HG03354 (cell line): ENCODE measurements around the gene IRX3.

Experiments used
- ATAC-seq: cut with Tn5 transposase; IDR thresholded peaks from one replicate; pipeline ENCODE4 v1.9.1; 2021; ENCODE audit warnings: mild to moderate bottlenecking; ENCODE audit not compliant: unreplicated experiment, poor library complexity, severe bottlenecking

IRX3 gene

DNA sequence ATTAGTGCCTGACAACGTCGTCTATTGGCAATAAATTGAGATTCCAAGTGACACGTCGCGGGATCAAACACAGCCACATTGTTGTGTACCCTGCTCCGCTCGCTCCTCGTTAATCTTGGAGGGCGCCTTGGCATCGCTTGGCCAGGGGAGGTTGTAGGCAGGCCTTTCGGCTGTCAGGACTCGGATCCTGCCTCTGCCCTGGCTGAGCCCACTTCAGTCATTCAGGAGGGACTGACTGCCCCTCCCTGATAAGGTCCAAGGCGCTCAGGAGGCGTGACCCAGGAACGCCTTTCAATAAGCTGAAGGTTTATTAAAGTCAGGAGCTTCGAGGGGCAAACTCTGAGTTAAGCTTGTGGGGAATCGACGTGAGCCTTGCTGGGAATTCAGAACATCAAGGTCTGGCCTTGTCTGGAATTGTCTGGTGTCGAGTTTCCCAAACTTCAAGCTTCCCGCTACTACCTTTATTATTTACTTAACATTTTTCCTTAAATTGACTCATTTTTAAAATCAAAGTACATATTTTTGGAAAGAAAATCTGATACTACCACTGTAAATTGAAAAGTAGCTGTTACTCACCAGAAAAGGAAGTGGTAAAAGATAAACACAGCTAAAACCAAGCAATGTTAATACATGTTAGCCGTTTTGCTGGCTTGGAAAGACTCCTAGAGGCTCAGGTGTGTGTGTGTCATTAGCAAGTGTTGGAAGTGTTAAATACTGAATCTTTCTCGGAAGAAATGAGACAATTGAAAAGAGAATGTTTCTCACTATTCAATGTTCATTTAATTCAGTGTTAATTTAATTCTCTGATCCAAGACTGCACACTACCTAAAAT, 5.3 kb upstream of the IRX3 start:
- no peak for ATAC-seq

DNA sequence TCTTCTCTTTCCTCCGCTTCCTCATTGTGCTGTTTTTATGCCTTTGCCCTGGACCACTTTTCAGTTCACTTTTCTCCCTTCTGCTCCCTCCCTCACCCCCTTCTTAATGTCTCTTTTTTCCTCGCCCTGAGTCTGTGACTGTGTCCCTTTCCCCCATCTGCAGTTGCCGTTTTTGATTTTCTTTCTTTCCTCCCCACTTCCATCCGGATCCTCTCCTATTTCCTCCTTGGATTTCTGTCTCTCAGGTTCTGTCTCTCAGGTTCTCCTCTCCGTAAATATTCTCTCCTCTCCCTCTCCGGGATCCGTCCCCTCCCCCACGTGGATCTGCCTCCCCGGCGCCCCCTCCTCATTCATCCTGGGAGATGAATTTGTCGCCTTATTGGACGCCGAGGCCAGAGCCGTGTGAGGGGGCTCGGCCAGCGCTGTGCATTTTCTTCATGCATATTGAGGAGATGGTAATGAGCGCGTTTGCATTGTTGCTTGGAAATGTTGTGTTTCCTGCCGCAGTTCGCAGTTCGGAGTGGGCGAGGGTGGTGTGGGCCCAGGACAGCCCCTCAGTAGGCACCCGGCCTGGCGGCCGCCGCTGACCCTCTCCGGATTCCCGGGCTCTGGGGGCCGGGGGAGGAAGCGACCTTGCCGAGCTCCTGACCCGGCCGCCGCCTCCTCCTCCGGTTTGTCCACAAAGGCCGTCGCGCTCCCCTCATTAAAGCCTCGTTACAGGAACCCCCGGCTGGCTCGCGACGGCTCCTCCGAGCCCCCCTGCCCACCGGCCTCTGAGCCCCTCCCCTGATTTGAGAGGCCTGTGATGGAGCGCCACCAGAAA, 4.5 kb upstream of the IRX3 start:
- ATAC-seq: no peak

DNA sequence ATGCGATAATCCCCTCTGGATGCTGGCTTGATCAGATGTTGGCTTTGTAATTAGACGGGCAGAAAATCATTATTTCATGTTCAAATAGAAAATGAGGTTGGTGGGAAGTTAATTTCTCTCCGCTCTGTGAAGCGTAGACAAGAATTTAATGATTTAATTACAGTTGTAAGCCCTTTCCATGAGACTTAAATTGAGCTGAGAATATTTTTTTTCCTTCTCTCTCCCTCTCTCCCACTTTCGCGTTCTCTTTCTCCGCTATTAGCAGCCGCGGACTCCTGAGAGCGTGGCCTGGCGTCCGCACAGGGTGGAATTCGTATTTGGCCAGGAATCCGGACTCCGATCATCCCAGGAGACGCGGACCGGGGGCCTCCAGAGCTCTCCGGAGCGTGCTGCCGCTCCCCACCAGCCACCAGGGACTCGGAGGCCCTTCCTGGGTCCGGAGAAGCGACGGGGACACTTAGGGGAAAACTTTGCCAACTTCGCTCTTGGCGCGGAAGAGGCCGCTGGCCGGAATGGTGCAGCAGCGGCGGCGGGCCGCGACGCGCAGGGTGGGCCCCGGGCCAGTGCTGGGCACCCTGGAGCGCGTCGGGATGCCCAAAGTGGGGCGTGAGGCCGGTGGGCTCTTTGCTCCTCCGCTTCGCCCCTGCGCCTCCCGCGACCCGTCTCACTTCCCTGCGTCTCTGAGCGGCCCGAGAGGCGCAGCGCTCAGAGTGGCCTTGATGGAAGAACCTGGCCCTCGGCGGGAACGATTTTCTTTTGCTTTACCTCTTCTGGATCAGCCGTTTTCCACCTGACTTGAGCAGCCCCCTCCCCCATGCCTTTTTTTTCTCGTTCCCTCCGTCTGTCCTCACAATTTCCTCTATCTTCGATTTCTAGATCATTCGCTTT, 3.6 kb upstream of the IRX3 start:
- ATAC-seq: no peak

DNA sequence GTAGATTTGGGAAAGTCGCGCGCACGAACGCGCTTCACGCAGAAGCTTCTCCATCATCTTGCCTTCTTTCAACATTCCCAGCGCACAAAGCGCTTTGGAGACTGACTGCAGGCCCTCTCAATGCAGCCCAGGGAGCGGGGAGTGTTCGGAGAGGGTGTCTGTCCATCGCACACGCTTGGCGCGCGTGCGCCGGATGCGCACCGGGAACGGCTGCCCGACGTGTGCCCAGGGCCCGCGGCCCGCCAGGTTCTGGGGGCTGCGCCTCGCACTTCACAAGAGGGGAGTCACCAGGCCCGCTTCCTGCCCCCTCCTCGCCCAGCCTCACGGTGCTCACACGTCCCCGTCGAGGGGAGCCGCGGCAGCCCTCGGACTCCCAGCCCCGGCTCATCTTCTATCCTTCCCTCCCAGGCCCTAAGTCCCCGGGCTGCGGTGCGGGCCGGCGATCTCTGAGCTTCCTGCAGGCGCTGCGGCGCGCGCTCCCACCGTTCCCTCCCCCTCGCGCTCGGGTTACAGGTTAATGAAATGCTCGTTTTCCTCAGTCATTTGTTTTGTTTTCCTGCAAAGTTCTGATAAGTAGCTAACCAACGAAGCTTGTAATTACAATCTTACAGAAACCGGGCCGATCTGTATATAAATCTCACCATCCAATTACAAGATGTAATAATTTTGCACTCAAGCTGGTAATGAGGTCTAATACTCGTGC, 2.8 kb upstream of the IRX3 start:
- ATAC-seq: no peak

DNA sequence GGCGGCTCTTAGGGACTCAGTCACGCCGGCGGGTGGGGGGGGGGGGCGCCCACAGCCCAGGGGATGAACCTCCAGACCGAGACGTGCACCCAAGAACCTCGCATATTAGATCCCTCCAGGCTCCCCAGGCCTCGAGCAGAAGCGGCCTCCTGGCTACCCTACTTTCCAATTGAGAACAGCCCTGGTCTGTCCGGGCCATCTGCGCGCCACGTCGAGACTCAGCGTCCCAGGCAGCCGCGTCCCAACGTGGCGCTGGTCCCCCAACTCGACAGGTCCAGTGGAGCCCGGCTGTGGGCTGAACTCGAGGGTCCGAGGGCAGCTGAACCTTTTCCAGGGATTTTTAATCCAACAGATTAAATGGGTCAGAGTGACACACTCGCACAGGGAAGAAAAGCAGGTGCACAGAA, 2.3 kb upstream of the IRX3 start:
- ATAC-seq: no peak

DNA sequence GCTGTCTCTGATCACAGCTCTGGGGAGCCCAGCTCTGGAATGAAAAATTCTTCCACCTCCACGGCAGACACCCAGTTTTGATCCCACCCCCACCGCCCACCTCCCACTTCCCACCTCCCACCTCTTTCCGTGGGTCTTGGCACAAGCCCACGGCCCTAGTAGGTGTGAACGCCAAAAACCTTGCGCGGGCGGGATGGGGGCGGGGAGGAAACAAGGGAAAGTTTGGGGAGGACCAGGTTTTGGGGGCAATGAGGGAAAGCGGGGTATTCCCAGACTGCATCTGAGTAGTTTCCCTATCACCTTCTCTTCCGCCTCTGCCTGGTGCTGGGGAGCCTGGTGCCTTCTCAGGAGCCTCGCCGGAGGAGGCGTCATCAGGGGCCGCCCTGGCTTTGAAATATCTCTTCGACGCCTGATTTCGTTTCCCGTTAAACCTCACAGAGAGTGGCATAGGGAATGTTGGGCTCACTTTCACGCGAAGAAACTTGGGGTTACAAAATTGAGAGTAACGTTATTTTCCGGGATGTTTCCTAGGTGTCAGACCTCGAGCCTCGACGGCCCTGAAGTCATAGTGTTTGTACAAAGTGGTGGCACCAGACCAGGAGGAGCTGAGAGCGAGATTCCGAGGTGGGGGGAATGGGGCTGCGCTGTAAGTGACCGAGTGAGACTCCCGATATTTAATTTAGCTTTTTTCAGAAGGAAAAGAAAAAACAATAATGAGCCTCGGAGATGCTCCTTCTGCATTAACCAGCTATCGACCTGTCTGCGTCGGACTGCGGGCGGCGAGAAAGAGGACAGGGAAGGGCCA, 1.6 kb upstream of the IRX3 start:
- no peak for ATAC-seq

DNA sequence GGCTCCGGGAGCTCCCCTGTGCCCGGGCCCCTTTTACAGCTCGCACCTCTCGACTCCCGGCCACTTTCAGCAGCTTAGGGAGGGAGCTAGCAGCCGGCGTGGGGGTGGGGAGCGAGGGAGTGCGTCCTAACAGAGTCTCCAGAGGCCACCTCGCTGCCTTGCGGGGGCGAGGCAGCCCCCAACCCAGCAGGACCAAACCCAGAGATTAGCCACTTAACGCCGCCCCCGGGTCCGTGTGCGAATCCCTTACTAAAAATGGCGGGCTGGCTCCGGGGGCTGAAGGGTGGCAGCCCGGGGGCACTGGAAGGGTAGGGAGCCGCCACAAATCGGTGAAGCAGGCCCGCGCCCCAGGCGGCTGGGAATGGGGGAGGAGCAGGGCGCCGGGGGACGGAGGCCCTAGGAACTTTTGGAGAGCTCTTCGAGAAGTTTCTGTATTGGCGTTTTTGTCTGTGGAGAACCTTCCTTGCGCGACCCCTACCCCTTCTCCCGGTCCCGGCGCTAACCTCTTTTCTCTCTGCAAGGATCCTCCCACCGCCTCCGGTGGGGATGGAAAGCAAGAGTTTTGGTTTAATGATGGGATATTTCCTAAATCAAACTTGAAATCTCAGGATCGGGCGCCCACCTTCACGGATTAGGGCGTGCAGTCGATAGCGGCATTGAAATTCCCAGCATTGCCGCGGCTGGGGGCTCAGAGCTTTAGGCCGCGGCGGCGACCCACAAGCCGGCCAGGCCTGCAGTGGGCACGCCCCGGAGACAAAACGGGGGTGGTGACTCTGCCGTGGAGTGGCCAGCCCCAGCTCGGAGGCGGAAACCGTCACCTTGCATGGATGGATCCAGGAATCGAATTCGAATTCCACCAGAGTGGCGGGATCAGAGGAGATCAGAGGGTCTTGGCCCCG, 793 bp upstream of the IRX3 start:
- no peak for ATAC-seq

DNA sequence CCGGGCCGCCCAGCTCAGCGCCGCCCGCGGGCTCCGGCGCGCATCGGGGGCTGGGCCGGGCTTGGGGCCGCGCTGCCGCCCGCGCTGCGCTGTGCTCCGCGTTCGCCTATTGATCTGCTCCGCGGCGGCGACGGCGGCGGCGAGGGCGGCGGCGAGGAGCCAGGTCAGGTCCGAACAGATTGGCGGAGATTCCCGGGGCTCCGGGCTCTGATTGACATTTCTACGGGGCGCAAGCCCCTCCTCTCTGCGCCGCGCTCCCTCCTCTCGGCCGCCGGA, 559 bp downstream of the IRX3 start:
- no peak for ATAC-seq

DNA sequence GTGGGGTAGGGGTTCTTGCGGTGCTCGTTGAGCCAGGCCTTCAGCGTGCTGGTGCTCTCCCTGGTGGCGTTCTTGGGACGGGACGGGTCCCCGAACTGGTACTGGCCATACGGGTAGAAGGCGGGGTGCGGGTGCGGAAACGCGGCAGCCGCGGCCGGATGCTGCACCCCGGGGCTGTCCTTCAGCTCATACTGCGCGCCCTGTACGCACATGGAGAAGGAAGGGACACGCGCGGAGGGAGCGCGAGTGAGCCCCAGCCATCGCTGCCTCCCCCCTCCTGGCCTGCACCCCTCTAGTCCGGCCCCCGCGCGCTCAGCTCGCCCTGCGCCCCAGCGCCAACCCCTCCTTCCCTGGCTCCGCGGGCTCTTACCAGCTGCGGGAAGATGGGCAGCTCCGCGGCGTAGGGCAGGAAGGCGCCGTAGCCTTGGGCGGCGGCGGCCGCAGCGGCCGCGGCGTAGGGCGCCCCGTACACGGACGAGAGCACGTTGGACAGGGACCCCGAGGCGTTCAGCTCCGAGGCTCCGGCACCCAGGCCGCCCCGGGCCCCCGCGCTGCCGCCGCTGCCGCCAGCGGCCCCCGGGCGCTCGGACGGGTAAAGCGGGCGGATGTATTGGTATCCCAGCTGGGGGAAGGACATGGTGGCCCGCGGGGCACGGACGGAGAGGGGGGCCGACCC, 1.0 kb downstream of the IRX3 start:
- ATAC-seq: no peak

DNA sequence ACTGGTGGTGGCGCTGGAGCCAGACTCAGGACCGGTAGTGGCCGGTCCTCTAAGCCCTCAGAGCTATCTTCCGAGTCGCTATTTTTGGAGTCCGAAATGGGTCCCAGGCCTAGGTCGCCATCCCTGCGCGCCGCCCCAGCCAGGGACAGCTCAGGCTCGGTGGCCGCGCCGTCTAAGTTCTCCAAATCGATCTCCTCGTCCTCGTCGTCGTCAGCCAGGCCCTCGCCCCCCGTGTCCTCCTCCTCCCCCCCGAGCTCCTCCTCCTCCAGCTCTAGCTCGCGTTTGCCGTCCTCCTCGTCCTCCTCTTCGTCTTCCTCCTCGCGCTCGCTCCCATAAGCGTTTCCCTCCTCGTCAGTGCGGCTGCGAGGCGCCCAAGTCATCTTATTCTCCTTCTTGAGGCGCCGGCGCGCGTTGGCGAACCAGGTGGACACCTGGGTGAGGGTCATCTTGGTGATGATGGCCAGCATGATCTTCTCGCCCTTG, 1.6 kb downstream of the IRX3 start:
- ATAC-seq: no peak

DNA sequence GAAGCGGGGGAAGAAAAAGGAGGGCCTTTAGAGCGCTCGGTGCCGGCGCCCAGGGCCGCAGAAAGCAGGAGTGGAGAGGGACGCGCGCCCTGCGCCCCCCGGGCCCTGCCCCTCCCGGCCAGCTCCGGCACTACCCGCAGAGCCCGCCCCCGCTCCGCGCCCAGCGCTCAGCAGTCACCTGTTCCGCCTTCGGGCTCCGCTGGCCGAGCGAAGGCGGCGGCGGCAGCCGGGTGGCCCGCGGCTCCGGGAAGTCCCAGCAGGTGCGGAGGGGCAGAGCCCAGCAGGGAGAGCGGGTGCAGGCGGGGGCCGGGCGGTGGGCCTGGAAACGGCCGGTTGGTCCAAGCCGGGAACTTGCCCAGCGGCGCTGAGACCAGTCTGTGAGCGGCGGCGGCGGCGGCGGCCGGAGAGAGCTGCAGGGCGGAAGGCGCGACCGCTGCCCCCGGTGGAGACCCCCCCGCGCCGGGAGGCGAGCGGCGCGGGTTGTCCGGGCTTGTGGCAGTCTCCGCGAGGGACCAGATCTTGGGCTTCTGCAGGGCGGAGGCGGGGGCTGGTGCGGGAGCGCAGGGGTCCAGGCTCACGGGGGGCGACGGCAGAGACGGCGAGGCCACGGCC, 2.2 kb downstream of the IRX3 start:
- ATAC-seq: no peak

DNA sequence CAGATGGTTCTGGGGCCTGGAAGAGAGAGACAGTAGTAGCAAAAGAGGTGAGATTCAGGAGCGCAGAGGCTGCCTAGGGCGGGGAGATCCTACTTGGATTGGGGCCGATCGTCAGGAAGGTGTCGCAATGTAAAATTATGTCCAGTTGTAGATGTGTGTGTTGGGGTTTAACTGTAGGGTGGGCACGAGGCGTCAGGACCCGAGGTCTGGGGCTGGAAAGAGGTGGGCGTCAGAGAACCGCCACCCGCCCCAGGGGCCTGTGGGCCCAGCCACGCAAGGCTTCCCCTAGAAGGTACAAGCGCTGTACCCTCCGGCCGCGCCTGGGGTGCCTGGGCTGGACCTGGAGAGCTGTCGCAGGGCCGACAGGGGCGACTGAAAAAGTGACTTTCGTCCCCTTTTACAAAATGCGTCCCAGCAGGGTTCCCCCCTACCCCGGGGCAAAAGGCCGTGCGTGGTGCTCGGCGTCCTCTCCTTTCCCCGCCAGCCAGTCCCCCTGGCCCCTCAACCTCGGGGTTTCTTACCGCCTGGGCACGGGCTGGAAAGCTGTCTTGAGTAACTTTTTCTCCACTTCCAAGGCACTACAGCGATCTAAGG, 2.8 kb downstream of the IRX3 start:
- no peak for ATAC-seq

DNA sequence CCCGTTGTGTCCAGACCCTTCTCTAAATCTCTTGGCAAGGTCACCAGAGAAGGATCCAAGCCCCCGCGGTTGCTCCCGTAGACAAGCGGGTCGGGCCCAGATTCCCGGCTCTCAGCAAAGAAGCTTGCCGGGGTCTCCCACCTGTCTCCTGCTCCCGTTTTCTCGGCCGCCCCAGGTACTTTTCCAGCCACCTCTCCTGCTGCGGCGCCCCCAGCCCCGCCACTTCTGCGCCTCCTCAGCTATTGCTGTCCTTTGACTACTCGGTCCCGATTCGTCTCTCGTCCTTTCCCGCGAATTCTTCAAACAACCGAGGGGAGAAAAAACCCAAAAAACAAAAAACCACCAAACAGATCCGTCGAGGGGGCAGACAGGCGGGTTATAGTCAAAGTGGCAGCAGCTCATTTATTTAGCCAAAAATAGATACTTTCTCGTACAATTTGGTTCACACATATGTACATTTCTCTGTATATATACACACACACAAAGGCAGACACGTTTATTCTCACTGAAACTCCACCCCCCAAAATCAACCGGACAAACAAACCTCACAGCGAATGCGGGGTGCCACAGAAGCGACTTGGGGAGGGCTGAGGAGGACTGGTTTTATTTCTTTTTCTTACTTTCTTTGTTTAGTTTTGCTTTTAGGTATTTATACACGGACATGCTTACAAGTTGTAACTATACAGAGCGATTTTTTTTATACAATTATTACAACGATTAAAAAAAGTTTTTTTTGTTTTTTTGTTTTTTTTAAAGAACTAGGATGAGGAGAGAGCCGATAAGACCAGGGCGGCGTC, 3.5 kb downstream of the IRX3 start:
- ATAC-seq: no peak

DNA sequence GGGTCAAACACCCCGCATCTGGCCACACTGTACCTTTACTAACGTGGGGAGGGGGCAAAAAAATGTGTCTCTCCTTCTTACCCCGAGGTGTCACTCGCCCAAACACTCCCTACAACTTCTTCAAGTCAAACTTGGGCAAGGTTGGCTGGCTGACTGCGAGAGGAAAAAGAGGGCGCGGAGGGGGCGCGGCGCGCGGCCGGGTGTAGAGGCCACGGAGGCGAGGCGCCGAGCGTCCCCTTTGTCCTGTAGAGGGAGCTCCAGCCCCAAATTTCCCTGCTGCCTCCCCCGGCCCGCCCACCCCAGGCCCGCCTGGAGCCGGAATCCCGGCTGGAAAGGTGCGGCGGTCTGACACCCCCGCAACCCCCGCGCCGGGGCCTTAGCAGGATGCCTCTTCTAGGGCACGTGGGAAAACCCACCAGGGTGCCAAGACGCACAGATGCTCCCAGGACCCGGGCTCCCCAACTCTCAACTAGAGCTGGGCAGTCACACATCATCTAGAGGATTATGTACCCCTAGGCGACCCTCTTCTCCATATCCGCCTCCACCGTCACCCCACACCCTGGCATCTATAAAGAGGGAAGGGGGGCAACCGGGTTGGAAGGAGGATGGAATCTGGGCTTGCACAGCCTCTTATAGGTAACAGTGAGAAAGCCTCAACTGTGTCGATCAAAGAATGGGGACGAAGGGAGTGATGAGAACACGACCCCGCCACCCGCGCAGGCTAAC, 4.2 kb downstream of the IRX3 start:
- ATAC-seq: no peak

DNA sequence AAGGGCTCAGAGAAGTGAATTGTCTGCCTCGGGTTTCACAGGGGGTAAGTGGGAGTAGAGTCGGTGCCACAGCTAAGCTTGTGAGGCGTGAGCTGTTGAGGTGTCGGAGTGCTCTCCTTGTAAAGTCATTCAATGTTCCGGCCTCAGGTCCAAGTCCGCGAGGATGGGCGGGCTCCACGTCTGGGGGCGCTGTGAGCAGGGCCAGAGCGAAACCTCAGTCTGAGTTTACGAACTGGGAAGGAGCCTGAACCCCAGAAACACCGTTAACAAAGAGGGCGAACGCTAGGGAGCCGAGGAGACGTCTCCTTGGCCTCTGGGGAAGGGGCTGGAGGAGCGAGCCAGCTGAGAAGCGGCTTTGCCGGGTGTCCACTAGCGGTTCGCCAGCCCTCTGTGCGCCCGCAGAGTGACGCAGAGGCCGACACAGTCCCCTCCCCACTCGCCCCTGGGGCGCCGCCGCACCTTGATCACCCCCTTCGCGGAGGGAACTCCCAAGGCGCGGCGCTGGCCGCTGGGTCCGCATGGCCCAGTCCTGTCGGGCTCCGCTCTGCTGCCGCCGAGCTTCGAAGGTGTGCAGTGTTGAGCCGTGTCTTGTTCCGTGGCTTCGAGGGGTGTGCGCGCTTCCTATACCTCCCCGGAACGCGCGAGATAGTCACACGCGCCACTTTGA, 4.9 kb downstream of the IRX3 start:
- no peak for ATAC-seq
